DMS53 treated with DMSO at 0.1 percent for 48 hours (cell line): ENCODE results near the gene SLMAP.
"Not testable (repeated sequence)": the region's sequence is repeated elsewhere in the genome, so short reads cannot be mapped to it uniquely, and the experiment has no call there.

Experiments used
- DNase-seq: peaks from one replicate; lab custom pipeline; 2025; ENCODE audit not compliant: unreplicated experiment; lab: John Stamatoyannopoulos, UW

SLMAP gene

GRCh38 chr3:57793737-57794187 lies 37.7 kb downstream of the SLMAP start:
- no peak for DNase-seq

- no peak for DNase-seq
These were observed 38.4 kb downstream of the SLMAP start for GRCh38 chr3:57794501-57794900.

GRCh38 chr3:57794951-57795350 lies 38.8 kb downstream of the SLMAP start:
- no peak for DNase-seq

- no peak for DNase-seq
These were observed 40.2 kb downstream of the SLMAP start for GRCh38 chr3:57796261-57796660.

GRCh38 chr3:57797701-57798487 lies 41.8 kb downstream of the SLMAP start:
- no peak for DNase-seq

- DNase-seq = no peak
These were observed 47.6 kb downstream of the SLMAP start for GRCh38 chr3:57803647-57804081.

GRCh38 chr3:57805266-57805665 lies 49.2 kb downstream of the SLMAP start:
- no peak for DNase-seq

- DNase-seq = no peak
These were observed 49.6 kb downstream of the SLMAP start for GRCh38 chr3:57805674-57806073.

- not testable (repeated sequence) for DNase-seq
These were observed 50.1 kb downstream of the SLMAP start for GRCh38 chr3:57806195-57806594.

GRCh38 chr3:57808961-57809608 lies 53.0 kb downstream of the SLMAP start:
- no peak for DNase-seq

GRCh38 chr3:57809609-57809968 lies 53.5 kb downstream of the SLMAP start:
- DNase-seq = no peak

GRCh38 chr3:57810048-57810447 lies 53.9 kb downstream of the SLMAP start:
- no peak for DNase-seq

- no peak for DNase-seq
These were observed 54.5 kb downstream of the SLMAP start for GRCh38 chr3:57810471-57811137.

- no peak for DNase-seq
These were observed 58.9 kb downstream of the SLMAP start for GRCh38 chr3:57815036-57815435.

- DNase-seq = no peak
These were observed 60.5 kb downstream of the SLMAP start for GRCh38 chr3:57816471-57817095.

- DNase-seq = no peak
These were observed 62.7 kb downstream of the SLMAP start for GRCh38 chr3:57818772-57819171.

- no peak for DNase-seq
These were observed 64.4 kb downstream of the SLMAP start for GRCh38 chr3:57820479-57820878.

GRCh38 chr3:57821765-57822164 lies 65.7 kb downstream of the SLMAP start:
- no peak for DNase-seq

GRCh38 chr3:57822686-57823085 lies 66.6 kb downstream of the SLMAP start:
- DNase-seq = no peak

GRCh38 chr3:57825116-57825515 lies 69.0 kb downstream of the SLMAP start:
- DNase-seq = no peak

- no peak for DNase-seq
These were observed 70.3 kb downstream of the SLMAP start for GRCh38 chr3:57826245-57826951.
